ENCODE measurements around the gene CIDEC.

DNA sequence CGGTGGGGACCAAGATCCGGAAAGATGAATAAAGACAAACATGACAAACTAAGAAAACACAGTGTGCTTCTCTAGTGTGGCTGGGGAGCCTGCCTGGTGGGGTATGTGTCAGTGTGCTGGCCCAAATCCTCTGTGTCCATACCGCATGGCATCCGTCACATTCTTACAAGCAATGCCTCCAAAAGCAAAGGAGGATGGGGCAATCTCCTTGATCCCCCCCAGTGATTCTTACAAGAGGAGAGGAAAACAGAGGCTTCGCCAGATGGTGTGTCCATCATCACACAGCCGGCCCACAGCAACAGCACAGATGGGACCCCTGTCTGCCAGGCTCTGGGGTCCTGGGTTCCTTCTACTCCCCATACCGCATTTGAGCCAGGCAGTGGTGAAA lies 36.3 kb upstream of the CIDEC start:
- TF ChIP-seq, protein P1, sequence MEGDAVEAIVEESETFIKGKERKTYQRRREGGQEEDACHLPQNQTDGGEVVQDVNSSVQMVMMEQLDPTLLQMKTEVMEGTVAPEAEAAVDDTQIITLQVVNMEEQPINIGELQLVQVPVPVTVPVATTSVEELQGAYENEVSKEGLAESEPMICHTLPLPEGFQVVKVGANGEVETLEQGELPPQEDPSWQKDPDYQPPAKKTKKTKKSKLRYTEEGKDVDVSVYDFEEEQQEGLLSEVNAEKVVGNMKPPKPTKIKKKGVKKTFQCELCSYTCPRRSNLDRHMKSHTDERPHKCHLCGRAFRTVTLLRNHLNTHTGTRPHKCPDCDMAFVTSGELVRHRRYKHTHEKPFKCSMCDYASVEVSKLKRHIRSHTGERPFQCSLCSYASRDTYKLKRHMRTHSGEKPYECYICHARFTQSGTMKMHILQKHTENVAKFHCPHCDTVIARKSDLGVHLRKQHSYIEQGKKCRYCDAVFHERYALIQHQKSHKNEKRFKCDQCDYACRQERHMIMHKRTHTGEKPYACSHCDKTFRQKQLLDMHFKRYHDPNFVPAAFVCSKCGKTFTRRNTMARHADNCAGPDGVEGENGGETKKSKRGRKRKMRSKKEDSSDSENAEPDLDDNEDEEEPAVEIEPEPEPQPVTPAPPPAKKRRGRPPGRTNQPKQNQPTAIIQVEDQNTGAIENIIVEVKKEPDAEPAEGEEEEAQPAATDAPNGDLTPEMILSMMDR (IDR thresholded peaks at IDR 0.05) = no peak
- TF ChIP-seq POLR2A (IDR thresholded peaks at IDR 0.05) (no peak), POLR2AphosphoS5 (IDR thresholded peaks at IDR 0.05) (no peak), EP300 (IDR thresholded peaks at IDR 0.05; ENCODE audit: low read depth) (no peak)
